Fibroblast of villous mesenchyme (primary cell): ENCODE data around the gene PCSK9. TPM values are rescaled to one million over a fixed set of nuclear protein-coding genes. Genes with fewer than 3 reads are reported as not detected.
A peak's percentile ranks its signal among the peaks of the same experiment; 100 is the strongest.

Experiments
- DNase-seq: peaks from one replicate; pipeline ENCODE4 v3.0.0-alpha.2; 2010; ENCODE audit warnings: low read depth
- H3K4me3 ChIP-seq: 2 replicates; pipeline ENCODE4 v1.5.1; 2011; ENCODE audit warnings: low read depth, mild to moderate bottlenecking, low read length
- CTCF ChIP-seq: IDR thresholded peaks from 2 replicates; pipeline ENCODE4 v1.5.1; 2012; ENCODE audit warnings: low read depth, mild to moderate bottlenecking, low read length; ENCODE audit not compliant: insufficient read depth
- total RNA-seq: library from RNA; depleted of rRNA; stranded (reverse); fragments of >200 nt; gene quantifications from 2 replicates; pipeline ENCODE4 v1.2.3, GENCODE V29; 2012

PCSK9 gene
- total RNA-seq, 1 donor: 9.1 TPM

GRCh38 chr1:55053265-55053954 is 14.1 kb downstream of the PCSK9 start:
- no peak overlapping the region for H3K4me3 ChIP-seq
- TF ChIP-seq CTCF: no peak
- peak; percentile 31 for DNase-seq

GRCh38 chr1:55054396-55054795 is 15.0 kb downstream of the PCSK9 start:
- no peak overlapping the region for H3K4me3 ChIP-seq
- no peak for DNase-seq
- no peak for TF ChIP-seq CTCF

- TF ChIP-seq CTCF: no peak
- no peak overlapping the region for H3K4me3 ChIP-seq
- DNase-seq: peak; percentile 35
Observed at GRCh38 chr1:55055084-55055882, 15.9 kb downstream of the PCSK9 start.

- no peak for TF ChIP-seq CTCF
- H3K4me3 ChIP-seq: no peak overlapping the region
- no peak for DNase-seq
Observed at GRCh38 chr1:55055951-55056631, 16.7 kb downstream of the PCSK9 start.

GRCh38 chr1:55056632-55056992 is 17.3 kb downstream of the PCSK9 start:
- TF ChIP-seq CTCF: no peak
- no peak for DNase-seq
- H3K4me3 ChIP-seq: no peak overlapping the region

- TF ChIP-seq CTCF: no peak
- no peak for DNase-seq
- H3K4me3 ChIP-seq: no peak overlapping the region
Observed at GRCh38 chr1:55057270-55057955, 18.1 kb downstream of the PCSK9 start.
